D721Med (cell line): Measurements from ENCODE around the gene SPEN.

ENCODE experiments used
- DNase-seq: peaks from one replicate; pipeline ENCODE4 v3.0.0; 2011; ENCODE audit warnings: low spot score; ENCODE audit not compliant: insufficient read length
- FAIRE-seq: peaks from 2 replicates; lab custom pipeline; 2011; peaks lifted over from hg19 to GRCh38; lab: Jason Lieb, UNC
- TF ChIP-seq, protein P1 (sequence below): IDR thresholded peaks from 2 replicates; pipeline ENCODE4 v1.5.1; 2012; ENCODE audit warnings: mild to moderate bottlenecking, control low read depth; ENCODE audit not compliant: insufficient read depth; ENCODE audit errors: missing control alignments

SPEN gene

DNA sequence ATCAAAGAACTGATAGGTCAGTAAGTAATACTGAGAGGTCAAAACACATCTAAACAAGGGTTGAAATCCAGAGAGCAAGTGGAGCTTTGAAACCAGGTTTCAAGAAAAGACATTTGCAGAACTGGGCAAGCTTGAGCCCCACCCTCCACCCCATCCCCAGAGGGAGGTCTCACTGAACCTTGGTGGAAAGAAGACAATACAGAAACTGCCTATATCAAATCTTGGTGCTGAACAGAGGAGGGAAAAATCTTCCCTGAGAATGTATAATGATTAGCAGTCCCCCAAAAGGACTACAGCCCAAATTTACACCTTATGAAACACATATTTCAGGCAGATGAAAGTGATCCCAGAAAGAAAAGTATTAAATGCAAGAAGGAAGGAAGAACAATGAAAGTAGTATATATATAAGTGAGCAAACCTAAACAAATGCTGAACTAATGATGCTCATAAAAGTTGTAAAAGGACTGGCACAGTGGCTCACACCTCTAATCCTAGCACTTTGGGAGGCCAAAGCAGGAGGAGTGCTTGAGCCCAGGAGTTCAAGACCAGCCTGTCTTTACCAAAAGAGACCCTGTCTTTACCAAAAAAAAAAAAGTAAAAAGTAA, 116.0 kb downstream of the SPEN start:
- no peak for FAIRE-seq
- TF ChIP-seq, protein P1, sequence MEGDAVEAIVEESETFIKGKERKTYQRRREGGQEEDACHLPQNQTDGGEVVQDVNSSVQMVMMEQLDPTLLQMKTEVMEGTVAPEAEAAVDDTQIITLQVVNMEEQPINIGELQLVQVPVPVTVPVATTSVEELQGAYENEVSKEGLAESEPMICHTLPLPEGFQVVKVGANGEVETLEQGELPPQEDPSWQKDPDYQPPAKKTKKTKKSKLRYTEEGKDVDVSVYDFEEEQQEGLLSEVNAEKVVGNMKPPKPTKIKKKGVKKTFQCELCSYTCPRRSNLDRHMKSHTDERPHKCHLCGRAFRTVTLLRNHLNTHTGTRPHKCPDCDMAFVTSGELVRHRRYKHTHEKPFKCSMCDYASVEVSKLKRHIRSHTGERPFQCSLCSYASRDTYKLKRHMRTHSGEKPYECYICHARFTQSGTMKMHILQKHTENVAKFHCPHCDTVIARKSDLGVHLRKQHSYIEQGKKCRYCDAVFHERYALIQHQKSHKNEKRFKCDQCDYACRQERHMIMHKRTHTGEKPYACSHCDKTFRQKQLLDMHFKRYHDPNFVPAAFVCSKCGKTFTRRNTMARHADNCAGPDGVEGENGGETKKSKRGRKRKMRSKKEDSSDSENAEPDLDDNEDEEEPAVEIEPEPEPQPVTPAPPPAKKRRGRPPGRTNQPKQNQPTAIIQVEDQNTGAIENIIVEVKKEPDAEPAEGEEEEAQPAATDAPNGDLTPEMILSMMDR: no peak
- DNase-seq: no peak

DNA sequence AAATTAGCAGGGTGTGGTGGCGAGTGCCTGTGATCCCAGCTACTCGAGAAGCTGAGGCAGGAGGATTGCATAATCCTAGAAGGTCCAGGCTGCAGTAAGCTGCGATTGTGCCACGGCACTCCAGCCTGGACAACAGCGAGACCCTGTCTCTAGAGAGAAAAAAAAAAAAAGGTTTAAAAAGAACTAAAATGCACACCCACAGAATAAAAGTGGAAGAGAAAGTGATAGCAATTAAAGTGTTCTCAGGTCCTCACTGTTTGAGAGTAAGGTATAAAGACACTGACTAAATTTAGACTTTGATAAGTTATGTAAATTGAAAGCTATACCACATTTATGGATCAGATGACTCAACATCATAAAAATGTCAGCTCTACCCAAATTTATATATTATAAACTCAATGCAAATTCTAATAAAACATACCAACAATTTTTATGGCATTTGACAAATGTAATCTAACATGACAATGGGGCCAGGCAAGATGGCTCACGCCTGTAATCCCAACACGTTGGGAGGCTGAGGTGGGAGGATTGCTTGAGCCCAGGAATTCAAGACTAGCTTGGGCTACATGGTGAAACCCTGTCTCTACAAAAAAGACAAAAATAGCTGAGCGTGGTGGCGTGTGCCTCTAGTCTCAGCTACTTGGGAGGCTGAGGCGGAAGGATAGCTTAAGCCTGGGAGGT, 116.6 kb downstream of the SPEN start:
- TF ChIP-seq, protein P1: no peak
- DNase-seq: no peak
- no peak for FAIRE-seq

DNA sequence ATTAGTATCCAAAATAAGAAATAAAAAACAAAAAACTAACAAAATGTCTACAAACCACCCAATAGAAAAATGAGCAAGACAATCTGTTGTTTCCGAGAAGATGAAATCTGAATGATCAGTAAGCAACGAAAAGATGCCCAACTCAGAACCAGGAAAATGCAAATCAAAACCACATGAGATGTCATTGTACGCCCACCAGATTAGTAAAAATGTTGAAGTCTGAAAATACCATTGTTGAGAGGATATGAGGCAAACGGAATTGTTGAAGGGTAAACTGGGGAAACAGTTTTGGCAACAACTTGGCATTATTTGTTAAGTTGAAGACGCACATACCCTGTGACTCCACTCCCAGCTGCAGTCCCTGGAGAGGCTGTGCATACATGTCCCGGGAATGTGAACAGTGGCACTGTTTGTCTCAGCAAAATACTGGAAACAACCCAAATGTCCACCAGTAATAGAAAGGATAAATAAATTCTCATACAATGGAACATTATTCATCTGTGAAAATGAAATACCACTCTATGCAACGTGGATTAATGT, 117.8 kb downstream of the SPEN start:
- no peak for FAIRE-seq
- DNase-seq: no peak
- TF ChIP-seq, protein P1: no peak

- DNase-seq (no peak), FAIRE-seq (no peak)
- TF ChIP-seq, protein P1: no peak
Observed at GRCh38 chr1:15966081-15966955, 118.8 kb downstream of the SPEN start.

- TF ChIP-seq, protein P1: no peak
- no peak for DNase-seq
- FAIRE-seq: no peak
Observed at GRCh38 chr1:15966956-15967344, 119.4 kb downstream of the SPEN start.

- no peak for FAIRE-seq
- TF ChIP-seq, protein P1: no peak
Observed at GRCh38 chr1:15968172-15968571, 120.7 kb downstream of the SPEN start.

More at GRCh38 chr1:15968172-15968571, 120.7 kb downstream of the SPEN start:
- no peak for DNase-seq
